Activated gamma-delta T cell treated with Interleukin-2 at 50 U/mL for 16 hours (primary cell): ENCODE measurements around the gene LILRA1.
"Not testable (repeated sequence)": the region's sequence is repeated elsewhere in the genome, so short reads cannot be mapped to it uniquely, and the experiment has no call there.

Experiments used
- DNase-seq: peaks from one replicate; pipeline ENCODE4 v3.0.0-alpha.2; 2020

Gene LILRA1

DNA sequence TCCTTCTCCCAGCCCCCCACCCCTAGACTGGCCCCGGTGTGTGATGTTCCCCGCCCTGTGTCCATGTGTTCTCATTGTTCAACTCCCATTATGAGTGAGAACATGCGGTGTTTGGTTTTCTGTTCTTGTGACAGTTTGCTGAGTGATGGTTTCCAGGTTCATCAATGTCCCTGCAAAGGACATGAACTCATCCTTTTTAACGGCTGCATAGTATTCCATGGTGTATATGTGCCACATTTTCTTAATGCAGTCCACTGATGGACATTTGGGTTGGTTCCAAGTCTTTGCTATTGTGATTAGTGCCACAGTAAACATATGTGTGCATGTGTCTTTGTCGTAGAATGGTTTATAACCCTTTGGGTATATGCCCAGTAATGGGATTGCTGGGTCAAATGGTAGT is 15.2 kb upstream of the LILRA1 start:
- DNase-seq, result not testable (repeated sequence)

DNA sequence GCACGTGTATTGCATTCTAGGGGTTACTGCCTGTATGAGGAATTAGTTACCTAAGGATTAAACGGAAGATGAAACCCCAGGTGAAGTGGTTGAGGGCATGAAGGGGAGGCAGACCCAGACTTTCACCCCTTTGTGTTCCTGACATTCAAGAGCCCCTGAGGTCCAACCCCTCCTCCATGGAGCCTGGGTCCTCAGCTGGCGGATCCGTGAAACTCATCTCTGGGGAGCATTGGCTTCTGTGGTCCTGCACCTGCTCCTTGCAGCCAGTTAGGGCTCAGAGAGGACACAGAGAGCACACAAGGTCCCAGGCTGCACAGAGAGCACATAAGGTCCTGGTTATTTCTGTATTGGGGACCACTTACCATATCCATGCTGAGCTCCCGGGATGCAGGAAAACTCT is 7.0 kb upstream of the LILRA1 start:
- no peak for DNase-seq

DNA sequence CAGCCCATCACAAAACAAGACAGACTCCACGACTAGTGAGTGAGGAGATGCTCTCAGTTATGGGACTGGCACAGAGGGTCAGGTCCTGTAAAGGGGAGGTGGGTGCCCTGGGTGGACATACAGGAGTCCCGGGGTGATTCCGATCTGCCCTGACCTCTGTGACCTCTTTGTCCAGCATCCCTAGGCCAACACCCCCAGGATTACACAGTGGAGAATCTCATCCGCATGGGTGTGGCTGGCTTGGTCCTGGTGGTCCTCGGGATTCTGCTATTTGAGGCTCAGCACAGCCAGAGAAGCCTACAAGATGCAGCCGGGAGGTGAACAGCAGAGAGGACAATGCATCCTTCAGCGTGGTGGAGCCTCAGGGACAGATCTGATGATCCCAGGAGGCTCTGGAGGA is 6.4 kb upstream of the LILRA1 start:
- DNase-seq, result no peak

- DNase-seq, result not testable (repeated sequence)
Measured at GRCh38 chr19:54593931-54594626, 647 bp downstream of the LILRA1 start.

DNA sequence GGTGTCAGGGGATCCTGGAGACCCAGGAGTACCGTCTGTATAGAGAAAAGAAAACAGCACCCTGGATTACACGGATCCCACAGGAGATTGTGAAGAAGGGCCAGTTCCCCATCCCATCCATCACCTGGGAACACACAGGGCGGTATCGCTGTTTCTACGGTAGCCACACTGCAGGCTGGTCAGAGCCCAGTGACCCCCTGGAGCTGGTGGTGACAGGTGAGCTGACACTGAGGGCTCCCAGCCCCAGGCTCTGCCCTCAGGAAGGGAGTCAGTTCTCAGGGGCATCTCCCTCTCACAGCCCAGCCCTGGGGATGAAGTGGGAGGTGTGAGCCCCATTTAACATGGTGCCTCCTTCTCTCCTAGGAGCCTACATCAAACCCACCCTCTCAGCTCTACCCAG is 1.3 kb downstream of the LILRA1 start:
- DNase-seq, result no peak

- not testable (repeated sequence) for DNase-seq
Measured at GRCh38 chr19:54595680-54596436, 2.4 kb downstream of the LILRA1 start.

DNA sequence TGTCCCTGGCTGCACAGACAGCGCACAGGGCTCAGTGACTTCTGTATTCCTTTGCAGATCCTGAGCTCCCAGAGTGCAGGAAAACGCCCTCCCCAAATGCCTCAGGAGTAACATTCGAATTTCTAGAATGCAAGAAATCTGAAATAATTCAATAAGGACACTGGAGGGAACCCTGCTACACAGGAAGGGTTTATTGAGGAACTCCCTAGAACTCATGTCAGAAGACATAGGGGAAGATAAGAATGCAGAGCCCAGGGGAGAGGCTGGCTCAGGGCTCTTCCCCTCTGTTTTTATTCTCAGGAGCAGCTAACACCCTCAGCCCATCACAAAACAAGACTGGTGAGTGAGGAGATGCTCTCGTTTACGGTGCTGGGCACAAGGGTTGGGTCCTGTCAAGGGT is 6.8 kb downstream of the LILRA1 start:
- DNase-seq, result no peak

DNA sequence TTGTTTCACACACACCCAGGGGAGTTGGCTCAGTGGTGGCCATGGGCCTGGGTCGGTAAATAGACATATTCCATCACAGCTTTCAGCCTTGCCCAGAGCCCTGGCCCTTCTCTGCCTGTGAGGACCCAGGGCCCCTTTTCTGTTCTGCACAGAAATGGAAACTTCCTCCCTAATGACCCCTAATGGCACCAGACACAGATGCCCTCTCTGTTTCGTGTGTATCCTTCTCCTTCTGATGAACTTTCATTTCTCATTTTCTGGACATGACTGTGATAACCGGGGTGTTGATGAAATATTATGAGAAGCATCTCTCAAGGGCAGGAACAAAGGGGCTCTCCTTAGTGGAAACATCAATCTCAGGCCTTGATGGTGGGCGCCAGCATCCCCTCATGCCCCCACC is 12.8 kb downstream of the LILRA1 start:
- DNase-seq, result no peak

DNA sequence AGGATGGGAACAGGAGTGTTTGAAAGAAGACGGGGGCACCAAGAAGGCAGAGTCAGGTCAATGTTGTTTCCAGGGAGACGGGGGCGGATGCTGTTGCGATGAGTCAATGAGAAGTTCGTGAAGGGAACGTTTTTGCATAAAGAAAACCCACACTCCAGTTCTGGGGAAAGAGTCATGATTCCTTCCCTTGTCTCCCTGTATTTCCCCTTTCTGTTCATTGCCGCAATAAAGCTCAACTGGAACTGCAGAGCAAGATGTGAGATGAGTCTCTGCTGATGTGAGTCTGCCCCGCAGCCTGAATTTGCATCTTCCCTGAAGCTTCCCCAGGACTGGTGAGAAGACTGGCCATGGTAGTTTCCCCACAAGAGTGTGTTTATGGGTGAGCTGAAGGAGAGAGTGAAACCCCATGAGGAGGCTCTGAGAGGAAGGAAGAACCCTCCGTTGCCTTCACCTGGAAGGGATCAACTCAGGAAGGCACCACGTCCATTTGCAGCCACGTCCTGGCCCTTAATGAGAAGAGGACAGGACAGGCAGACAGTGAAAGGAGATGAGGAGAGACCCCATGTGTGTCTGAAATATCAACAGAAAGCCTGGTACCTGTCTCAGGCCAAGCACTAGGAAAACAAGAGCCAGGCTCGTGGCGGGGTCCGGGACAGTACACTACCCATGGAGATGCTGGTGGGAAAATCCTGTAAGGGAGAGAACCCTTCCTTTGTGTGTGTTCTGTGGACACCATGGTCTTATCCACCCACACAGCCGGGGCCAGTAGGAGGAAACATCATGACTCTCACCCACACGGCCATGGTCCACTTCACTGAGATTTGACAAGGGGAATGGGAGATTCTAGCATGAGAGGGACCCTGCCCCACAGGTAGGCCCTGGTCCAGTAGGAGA is 13.7 kb downstream of the LILRA1 start:
- no peak for DNase-seq

DNA sequence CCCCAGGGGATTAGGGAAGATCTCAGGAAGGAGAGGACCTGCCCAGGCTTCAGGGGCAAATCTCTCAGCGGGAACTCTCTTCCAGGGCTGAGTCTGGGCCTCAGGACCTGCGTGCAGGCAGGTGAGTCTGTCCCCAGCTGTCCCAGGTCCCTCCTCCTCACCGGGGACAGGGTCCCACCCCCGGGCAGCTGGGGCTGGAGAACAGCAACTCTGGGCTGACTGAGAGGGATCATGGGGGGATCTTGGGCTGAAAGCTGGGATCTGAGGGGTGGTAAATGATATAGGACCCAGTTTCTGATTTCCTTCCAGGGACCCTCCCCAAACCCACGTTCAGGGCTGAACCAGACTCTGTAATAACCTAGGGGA is 14.3 kb downstream of the LILRA1 start:
- no peak for DNase-seq

DNA sequence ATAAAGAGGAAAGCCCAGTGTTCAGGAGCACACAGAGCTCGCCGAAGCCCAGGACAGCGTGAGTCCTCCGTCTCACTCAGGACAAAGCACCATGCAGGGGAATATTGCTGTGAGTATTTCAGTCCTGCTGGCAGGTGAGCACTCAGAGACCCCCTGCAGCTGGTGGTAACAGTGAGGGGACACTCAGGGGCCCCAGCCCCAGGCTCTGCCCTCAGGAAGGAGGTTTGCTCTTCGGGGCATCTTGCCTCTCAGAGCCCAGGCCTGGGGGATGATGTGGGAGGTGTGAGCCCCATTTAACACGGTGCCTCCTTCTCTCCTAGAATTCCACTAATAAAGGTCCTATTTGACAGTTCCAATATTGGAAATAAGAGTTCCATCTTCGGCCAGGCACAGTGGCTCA is 14.8 kb downstream of the LILRA1 start:
- no peak for DNase-seq

DNA sequence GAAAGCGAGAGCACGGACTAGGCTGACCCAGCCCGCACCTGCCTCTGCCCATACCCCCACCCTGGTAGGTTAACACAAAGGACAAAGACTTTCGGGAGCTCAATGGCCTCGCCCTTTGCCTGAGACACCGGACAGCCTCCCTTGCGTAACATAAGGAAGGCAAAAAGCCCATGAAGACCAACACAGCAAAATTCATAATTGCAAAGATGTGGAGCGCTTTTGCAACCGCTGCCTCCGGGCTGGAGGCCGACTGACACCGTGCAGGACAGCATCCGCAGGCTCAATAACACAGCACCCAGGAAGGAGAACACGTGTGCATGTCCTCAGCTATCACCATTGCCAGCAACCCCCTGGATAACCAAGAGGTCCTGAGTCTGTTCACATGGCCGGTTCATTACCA is 15.4 kb downstream of the LILRA1 start:
- DNase-seq, result no peak

GRCh38 chr19:54609356-54609791 is 15.9 kb downstream of the LILRA1 start:
- DNase-seq, result no peak

DNA sequence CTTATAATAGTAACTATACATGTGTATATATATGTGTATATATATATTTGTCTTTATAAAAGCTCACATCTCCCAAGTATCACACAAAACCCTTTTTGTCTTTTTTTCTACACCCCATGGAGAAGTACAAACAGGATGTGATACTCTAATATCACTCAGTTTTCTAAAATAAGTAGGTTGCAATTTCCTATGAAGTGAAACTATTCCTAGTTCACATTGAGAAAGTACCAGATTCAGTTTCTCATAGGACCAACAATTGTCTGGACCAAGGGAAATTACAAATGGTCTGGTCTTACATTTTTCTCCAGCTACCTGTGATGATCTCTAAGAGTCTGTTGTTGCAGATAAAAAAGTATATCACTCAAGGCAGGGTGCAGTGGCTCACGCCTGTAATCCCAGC is 19.0 kb downstream of the LILRA1 start:
- no peak for DNase-seq

GRCh38 chr19:54614726-54615125 is 21.3 kb downstream of the LILRA1 start:
- DNase-seq, result no peak

DNA sequence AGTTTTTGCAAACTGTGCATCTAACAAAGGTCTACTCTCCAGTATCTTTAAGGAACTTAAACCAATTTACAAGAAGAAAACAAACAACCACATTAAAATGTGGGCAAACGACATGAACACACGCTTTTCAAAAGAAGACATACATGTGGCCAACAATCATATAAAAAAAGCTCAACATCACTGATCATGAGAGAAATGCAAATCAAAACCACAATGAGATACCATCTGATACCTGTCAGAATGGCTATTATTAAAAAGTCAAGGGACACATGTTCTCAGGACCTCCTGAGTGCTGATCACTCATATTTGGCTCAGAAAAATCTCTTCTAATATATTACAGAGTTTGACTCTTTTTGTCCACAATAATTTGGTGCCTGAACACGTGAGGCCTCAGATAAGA is 22.6 kb downstream of the LILRA1 start:
- DNase-seq, result no peak

DNA sequence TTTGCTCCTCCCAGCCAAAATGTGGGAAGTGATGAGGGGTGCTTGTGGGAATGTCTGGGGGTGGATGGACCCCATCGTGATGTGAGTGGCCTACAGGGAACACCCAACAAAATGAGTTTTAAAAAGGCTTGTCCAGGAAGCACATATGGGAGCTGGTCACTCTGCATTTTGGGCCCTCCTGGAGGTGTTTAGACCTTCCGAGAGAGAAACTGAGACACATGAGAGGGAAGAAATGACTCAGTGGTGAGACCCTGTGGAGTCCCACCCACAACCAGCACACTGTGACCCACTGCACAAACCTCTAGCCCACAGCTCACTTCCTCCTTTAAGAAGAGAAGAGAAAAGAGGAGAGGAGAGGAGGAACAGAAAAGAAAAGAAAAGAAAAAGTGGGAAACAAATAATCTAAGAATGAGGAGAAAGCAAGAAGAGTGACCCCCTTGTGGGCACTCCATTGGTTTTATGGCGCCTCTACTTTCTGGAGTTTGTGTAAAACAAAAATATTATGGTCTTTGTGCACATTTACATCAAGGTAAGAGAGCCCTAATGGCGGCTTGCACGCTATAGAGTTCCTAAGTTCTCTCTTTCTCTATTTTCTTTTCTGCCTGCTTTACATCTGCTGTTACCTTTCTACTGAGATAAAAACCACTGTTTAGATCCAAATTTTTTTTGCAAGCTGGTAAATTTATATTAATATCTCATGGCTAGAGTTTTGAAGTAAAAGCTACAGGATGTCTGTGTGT is 23.6 kb downstream of the LILRA1 start:
- no peak for DNase-seq

GRCh38 chr19:54620464-54620863 is 27.0 kb downstream of the LILRA1 start:
- no peak for DNase-seq

- no peak for DNase-seq
Measured at GRCh38 chr19:54622431-54622830, 29.0 kb downstream of the LILRA1 start.

- DNase-seq, result not testable (repeated sequence)
Measured at GRCh38 chr19:54624234-54624633, 30.8 kb downstream of the LILRA1 start.

- DNase-seq, result not testable (repeated sequence)
Measured at GRCh38 chr19:54624934-54625730, 31.7 kb downstream of the LILRA1 start.

DNA sequence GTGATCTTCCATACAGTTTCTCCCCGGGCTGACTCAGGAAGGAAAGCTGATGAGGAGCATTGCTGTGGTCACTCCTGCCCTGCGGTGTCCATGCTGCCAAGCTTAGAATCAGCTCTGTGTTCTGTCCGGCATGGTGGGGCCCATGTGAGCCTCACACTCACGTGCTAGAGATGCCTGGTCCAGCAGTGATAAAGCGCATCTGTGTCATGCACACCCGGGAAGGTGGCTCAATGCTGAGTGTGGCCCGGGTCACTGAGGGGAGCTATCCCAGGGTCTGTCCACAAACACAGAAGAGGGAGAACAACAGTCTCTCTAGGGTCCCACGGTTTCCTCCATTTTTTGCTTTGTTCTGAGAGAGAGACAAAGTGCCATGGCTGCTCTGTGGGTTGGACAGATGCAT is 33.3 kb downstream of the LILRA1 start:
- no peak for DNase-seq
